NT2/D1 (cell line): ENCODE measurements around the gene C6.

Experiments
- SUZ12 ChIP-seq: IDR thresholded peaks from 2 replicates; pipeline ENCODE4 v1.6.1; 2011; ENCODE audit not compliant: insufficient read length, insufficient read depth; ENCODE audit errors: extremely low read depth
- YY1 ChIP-seq: IDR thresholded peaks from 2 replicates; pipeline ENCODE4 v1.6.1; 2011; ENCODE audit not compliant: insufficient read length, insufficient read depth
- ZNF274 ChIP-seq: IDR thresholded peaks from 2 replicates; pipeline ENCODE4 v1.6.1; 2011; ENCODE audit warnings: mild to moderate bottlenecking, low read depth, low read length

DNA sequence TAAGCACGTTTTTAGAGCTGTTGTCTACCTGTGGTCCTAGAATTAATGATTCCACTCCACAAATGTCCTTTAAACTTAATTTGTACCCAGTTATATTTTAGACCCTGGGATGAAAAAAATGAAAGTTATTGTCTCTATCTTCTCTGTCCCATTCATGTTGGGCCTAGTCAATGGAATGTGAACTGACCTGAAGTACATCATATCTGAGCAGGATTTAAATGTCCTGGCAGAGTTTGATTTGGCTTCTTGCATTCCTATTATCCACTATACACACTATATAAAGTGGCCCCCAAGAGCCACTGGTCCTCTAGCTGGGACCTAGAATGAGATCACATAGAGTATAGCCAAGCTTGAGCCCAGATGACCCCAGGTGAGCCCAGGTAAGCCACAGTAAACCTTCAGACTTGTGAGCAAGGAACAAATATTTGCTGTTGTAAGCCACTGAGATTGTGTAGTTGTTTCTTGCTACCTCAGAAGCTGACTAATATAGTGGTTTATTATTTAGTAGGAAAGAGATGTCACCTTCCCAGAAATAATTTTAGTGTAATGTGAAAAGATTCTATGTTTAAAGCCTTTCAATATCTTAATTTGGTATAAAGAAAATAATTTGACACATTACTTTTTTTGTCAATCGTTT is 37.1 kb upstream of the C6 start:
- TF ChIP-seq YY1 = no peak
- no peak for TF ChIP-seq ZNF274
- no peak for TF ChIP-seq SUZ12
